ELF-1 (cell line): ENCODE measurements around the gene LSAMP.
"Not testable (repeated sequence)": the region's sequence is repeated elsewhere in the genome, so short reads cannot be mapped to it uniquely, and the experiment has no call there.

Source experiments
- DNase-seq: peaks from one replicate; pipeline ENCODE4 v3.0.0-alpha.2; 2016; ENCODE audit warnings: low read depth, low spot score

The LSAMP gene

GRCh38 chr3:115761927-115762305, 683.4 kb downstream of the LSAMP start:
- DNase-seq = no peak

- no peak for DNase-seq
Measured at GRCh38 chr3:115760716-115761115, 684.6 kb downstream of the LSAMP start.

GRCh38 chr3:115758076-115758763, 687.1 kb downstream of the LSAMP start:
- no peak for DNase-seq

GRCh38 chr3:115752978-115753377, 692.3 kb downstream of the LSAMP start:
- DNase-seq = not testable (repeated sequence)
